Breast epithelium (tissue), 4 donors: ENCODE measurements around the gene SLCO4A1. TPM values are rescaled to one million over a fixed set of nuclear protein-coding genes. Genes with fewer than 3 reads are reported as not detected.

Experiments
- DNase-seq, 2 donors: peaks; one replicate each; pipeline ENCODE4 v3.0.0-alpha.2; 2019; ENCODE audit warnings: low spot score in 2 of 2
- H3K27ac ChIP-seq, 2 donors: fragments of 200-600 bp; sonication (generic) in 1 of 2; one replicate each; pipeline ENCODE4 v1.5.1; 2016 to 2019; ENCODE audit warnings: mild to moderate bottlenecking in 1 of 2
- H3K27me3 ChIP-seq, 2 donors: fragments of 200-600 bp; sonication (generic) in 1 of 2; one replicate each; pipeline versions ENCODE4 v1.5.1 to v1.6.0; 2017 to 2019; ENCODE audit warnings: control low read depth in 1 of 2, mild to moderate bottlenecking in 1 of 2
- H3K36me3 ChIP-seq: fragments of 200-600 bp; one replicate; pipeline ENCODE4 v1.5.1; 2019
- H3K4me1 ChIP-seq, 2 donors: fragments of 200-600 bp; sonication (generic); one replicate each; pipeline ENCODE4 v1.5.1; 2016 to 2019; ENCODE audit warnings: control low read depth in 1 of 2
- H3K4me3 ChIP-seq, 3 donors: fragments of 200-600 bp; sonication (generic); 1 replicate in 2 of 3; 2 replicates in 1 of 3; pipeline ENCODE4 v1.5.1; 2016 to 2019; ENCODE audit warnings: mild to moderate bottlenecking in 3 of 3, moderate library complexity in 2 of 3
- H3K9me3 ChIP-seq, 2 donors: fragments of 200-600 bp; sonication (generic) in 1 of 2; one replicate each; pipeline ENCODE4 v1.5.1; 2016 to 2019; ENCODE audit warnings: control low read depth in 1 of 2
- CTCF ChIP-seq, 3 donors: fragments of 450-650 bp; IDR thresholded peaks; one replicate each; pipeline ENCODE4 v1.5.1; 2016 to 2017; ENCODE audit warnings: antibody characterized with exemption in 3 of 3, mild to moderate bottlenecking in 3 of 3, moderate library complexity in 3 of 3
- POLR2A ChIP-seq: fragments of 450-650 bp; IDR thresholded peaks from one replicate; pipeline ENCODE4 v1.6.1; 2016; ENCODE audit warnings: antibody characterized with exemption, mild to moderate bottlenecking, moderate library complexity
- POLR2AphosphoS5 ChIP-seq, 3 donors: sonication (generic); formaldehyde crosslinking; IDR thresholded peaks; one replicate each; pipeline ENCODE4 v1.6.1; 2017; ENCODE audit warnings: antibody characterized with exemption in 3 of 3
- intact Hi-C: fragments of 100-400 bp; cut with DNase I; formaldehyde crosslinking; loops from one replicate; pipeline ENCODE4 v1.15.1; 2023; ENCODE audit warnings: low total_unique reads
- total RNA-seq, 3 donors: library from RNA; depleted of rRNA; stranded (reverse); fragments of >200 nt; gene quantifications; one replicate each; pipeline ENCODE4 v1.1.0, GENCODE V29; 2016

SLCO4A1 gene
- total RNA-seq, 3 donors from 2014 or later, result 8.8 to 26.5 (median 15.4) TPM

- no peaks in the 10 kb centered on the region for H3K36me3 ChIP-seq
- H3K27ac ChIP-seq, result peak overlapping the region in 1 of 2 donors; percentile 42
- H3K9me3 ChIP-seq, result no peaks in the 10 kb centered on the region
- H3K4me3 ChIP-seq, result peak overlapping the region in 1 of 3 donors; percentile 13
- TF ChIP-seq POLR2A (no peak), CTCF (IDR thresholded peaks at IDR 0.05) (no peak), POLR2AphosphoS5 (IDR thresholded peaks at IDR 0.05) (no peak)
- H3K4me1 ChIP-seq, result peaks cover 15 to 21% of the 10 kb centered on the region in 2 donors
- H3K27me3 ChIP-seq, result peaks cover 0 to 5% of the 10 kb centered on the region in 2 donors
- no peak for DNase-seq
- intact Hi-C loops, result no loop called here
These were observed 35.6 kb upstream of the SLCO4A1 start for GRCh38 chr20:62606551-62607201.

- no peak for DNase-seq
- H3K4me1 ChIP-seq, result peaks cover 15 to 21% of the 10 kb centered on the region in 2 donors
- H3K36me3 ChIP-seq, result no peaks in the 10 kb centered on the region
- intact Hi-C loops, result no loop called here
- H3K27me3 ChIP-seq, result peaks cover 0 to 5% of the 10 kb centered on the region in 2 donors
- H3K27ac ChIP-seq, result no peak overlapping the region
- no peak overlapping the region for H3K4me3 ChIP-seq
- H3K9me3 ChIP-seq, result no peaks in the 10 kb centered on the region
- TF ChIP-seq POLR2AphosphoS5 (IDR thresholded peaks at IDR 0.05) (no peak), CTCF (IDR thresholded peaks at IDR 0.05) (no peak), POLR2A (no peak)
These were observed 34.7 kb upstream of the SLCO4A1 start for GRCh38 chr20:62607366-62608217.

DNA sequence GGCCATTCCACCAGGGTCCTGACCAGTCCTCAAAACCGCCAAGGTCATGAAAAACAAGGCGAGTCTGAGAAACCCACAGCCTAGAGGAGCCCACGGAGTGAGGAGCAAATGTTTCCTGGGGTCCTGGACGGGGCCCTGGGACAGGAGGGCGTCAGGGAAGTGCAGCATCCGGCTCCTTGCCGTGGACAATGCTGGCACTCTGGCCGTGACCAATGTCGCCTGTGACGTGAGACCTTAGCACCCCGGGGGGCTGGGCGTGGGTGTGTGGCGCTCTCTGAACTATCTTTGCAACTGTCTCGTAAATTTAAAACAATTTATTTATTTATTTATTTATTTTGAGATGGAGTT lies 34.1 kb upstream of the SLCO4A1 start:
- no peak for TF ChIP-seq CTCF (IDR thresholded peaks at IDR 0.05)
- no peak for TF ChIP-seq POLR2AphosphoS5 (IDR thresholded peaks at IDR 0.05)
- no peak for TF ChIP-seq POLR2A
- intact Hi-C loops, result no loop called here
- Histone ChIP-seq H3K4me1 (peaks cover 15 to 21% of the 10 kb centered on the region in 2 donors), H3K9me3 (no peaks in the 10 kb centered on the region), H3K27me3 (peaks cover 0 to 5% of the 10 kb centered on the region in 2 donors), H3K4me3 (no peak overlapping the region), H3K27ac (no peak overlapping the region), H3K36me3 (no peaks in the 10 kb centered on the region)
- no peak for DNase-seq

- peaks cover 8 to 12% of the 10 kb centered on the region in 2 donors for H3K4me1 ChIP-seq
- H3K27ac ChIP-seq, result no peak overlapping the region
- DNase-seq, result no peak
- no peak overlapping the region for H3K4me3 ChIP-seq
- intact Hi-C loops, result no loop called here
- no peak for TF ChIP-seq POLR2AphosphoS5 (IDR thresholded peaks at IDR 0.05)
- no peak for TF ChIP-seq POLR2A
- TF ChIP-seq CTCF (IDR thresholded peaks at IDR 0.05), result no peak
- H3K27me3 ChIP-seq, result peaks cover 0 to 5% of the 10 kb centered on the region in 2 donors
- H3K36me3 ChIP-seq, result no peaks in the 10 kb centered on the region
- H3K9me3 ChIP-seq, result no peaks in the 10 kb centered on the region
These were observed 33.0 kb upstream of the SLCO4A1 start for GRCh38 chr20:62609279-62609720.
